ENCODE data around the gene SYMPK.

Gene SYMPK

DNA sequence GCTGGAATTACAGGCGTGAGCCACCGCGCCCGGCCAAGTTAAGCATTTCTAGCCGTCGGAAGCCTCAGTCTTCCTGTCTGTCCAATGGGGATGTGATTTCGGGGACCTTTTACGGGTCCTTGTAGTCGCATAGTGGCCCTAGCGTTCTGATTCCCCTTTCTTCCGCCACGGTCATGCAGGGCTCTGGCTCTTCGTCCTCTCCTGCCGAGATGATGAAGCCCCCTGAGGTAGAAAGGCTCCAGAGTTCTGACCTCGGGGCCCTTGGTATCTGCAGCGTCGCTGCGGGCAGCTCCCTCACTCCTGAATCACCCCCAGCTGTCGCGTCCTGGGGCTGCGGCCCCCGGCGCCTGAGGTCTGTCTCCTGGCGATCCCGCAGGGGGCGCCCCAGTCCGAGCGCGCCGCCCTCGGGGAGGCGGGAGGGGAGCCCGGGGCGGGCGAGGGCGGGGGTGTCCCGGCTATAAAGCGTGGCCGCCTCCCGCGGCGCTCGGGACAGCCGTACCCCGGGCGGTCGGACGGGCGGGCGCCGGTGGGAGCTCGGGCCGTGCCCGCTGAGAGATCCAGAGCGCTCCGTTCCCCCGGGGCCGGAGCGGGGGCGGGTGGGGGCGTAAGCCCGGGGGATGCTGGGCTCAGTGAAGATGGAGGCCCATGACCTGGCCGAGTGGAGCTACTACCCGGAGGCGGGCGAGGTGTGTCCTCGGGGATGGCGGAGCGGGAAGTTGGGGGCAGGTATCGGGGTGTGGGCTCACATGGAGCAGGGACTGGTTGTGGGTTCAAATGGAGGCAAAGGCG is 1.1 kb upstream of the SYMPK start, which contains the start of gene FOXA3 (continued):
- TF ChIP-seq, protein P1, sequence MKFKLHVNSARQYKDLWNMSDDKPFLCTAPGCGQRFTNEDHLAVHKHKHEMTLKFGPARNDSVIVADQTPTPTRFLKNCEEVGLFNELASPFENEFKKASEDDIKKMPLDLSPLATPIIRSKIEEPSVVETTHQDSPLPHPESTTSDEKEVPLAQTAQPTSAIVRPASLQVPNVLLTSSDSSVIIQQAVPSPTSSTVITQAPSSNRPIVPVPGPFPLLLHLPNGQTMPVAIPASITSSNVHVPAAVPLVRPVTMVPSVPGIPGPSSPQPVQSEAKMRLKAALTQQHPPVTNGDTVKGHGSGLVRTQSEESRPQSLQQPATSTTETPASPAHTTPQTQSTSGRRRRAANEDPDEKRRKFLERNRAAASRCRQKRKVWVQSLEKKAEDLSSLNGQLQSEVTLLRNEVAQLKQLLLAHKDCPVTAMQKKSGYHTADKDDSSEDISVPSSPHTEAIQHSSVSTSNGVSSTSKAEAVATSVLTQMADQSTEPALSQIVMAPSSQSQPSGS (tag by site-specific recombination; IDR thresholded peaks at IDR 0.05; ENCODE audit: low read depth): no peak
- TF ChIP-seq ZNF16 (tag by site-specific recombination; IDR thresholded peaks at IDR 0.05; ENCODE audit: low read depth) (0 out of 2 replicates have a peak, but pooled peaks have one; percentile 43), ZNF530 (tag by site-specific recombination; IDR thresholded peaks at IDR 0.05; ENCODE audit: low read depth) (no peak), ZIC2 (tag by site-specific recombination; IDR thresholded peaks at IDR 0.05) (peak; percentile 89), ZBTB21 (tag by site-specific recombination; IDR thresholded peaks at IDR 0.05) (no peak), ZNF138 (tag by site-specific recombination; IDR thresholded peaks at IDR 0.05; ENCODE audit: borderline replicate concordance) (no peak), ZNF426 (tag by site-specific recombination; IDR thresholded peaks at IDR 0.05) (no peak), ZNF548 (tag by site-specific recombination; IDR thresholded peaks at IDR 0.05) (no peak), ZNF596 (tag by site-specific recombination; IDR thresholded peaks at IDR 0.05) (no peak), HOXA7 (CRISPR knock-in tag; IDR thresholded peaks at IDR 0.05; ENCODE audit: borderline replicate concordance) (no peak), SP7 (tag by site-specific recombination; IDR thresholded peaks at IDR 0.05) (no peak), ZNF350 (tag by site-specific recombination; IDR thresholded peaks at IDR 0.05) (no peak), ZNF302 (tag by site-specific recombination; IDR thresholded peaks at IDR 0.05; ENCODE audit: low read depth) (no peak), ZNF248 (tag by site-specific recombination; IDR thresholded peaks at IDR 0.05) (no peak), ZNF843 (tag by site-specific recombination; IDR thresholded peaks at IDR 0.05) (no peak), ZNF777 (tag by site-specific recombination; IDR thresholded peaks at IDR 0.05; ENCODE audit: borderline replicate concordance) (no peak; the same call in 1 of the 2 replicates), GLIS1 (tag by site-specific recombination; IDR thresholded peaks at IDR 0.05) (peak; percentile 84; the same call in 1 of the 2 replicates), ZNF768 (tag by site-specific recombination; IDR thresholded peaks at IDR 0.05) (no peak), ZNF473 (tag by site-specific recombination; IDR thresholded peaks at IDR 0.05) (no peak), ZBTB8A (tag by site-specific recombination; IDR thresholded peaks at IDR 0.05) (no peak), ZNF610 (tag by site-specific recombination; IDR thresholded peaks at IDR 0.05; ENCODE audit: borderline replicate concordance) (no peak), ZNF221 (tag by site-specific recombination; IDR thresholded peaks at IDR 0.05; ENCODE audit: borderline replicate concordance) (no peak), ZNF366 (tag by site-specific recombination; conservative IDR thresholded peaks at IDR 0.05) (no peak), ZNF747 (tag by site-specific recombination; IDR thresholded peaks at IDR 0.05) (no peak), ZNF354C (tag by site-specific recombination; IDR thresholded peaks at IDR 0.05; ENCODE audit: borderline replicate concordance, low read depth) (no peak)
- TF ChIP-seq, protein P2, sequence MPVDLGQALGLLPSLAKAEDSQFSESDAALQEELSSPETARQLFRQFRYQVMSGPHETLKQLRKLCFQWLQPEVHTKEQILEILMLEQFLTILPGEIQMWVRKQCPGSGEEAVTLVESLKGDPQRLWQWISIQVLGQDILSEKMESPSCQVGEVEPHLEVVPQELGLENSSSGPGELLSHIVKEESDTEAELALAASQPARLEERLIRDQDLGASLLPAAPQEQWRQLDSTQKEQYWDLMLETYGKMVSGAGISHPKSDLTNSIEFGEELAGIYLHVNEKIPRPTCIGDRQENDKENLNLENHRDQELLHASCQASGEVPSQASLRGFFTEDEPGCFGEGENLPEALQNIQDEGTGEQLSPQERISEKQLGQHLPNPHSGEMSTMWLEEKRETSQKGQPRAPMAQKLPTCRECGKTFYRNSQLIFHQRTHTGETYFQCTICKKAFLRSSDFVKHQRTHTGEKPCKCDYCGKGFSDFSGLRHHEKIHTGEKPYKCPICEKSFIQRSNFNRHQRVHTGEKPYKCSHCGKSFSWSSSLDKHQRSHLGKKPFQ (tag by site-specific recombination; IDR thresholded peaks at IDR 0.05): no peak
- TF ChIP-seq, protein P3, sequence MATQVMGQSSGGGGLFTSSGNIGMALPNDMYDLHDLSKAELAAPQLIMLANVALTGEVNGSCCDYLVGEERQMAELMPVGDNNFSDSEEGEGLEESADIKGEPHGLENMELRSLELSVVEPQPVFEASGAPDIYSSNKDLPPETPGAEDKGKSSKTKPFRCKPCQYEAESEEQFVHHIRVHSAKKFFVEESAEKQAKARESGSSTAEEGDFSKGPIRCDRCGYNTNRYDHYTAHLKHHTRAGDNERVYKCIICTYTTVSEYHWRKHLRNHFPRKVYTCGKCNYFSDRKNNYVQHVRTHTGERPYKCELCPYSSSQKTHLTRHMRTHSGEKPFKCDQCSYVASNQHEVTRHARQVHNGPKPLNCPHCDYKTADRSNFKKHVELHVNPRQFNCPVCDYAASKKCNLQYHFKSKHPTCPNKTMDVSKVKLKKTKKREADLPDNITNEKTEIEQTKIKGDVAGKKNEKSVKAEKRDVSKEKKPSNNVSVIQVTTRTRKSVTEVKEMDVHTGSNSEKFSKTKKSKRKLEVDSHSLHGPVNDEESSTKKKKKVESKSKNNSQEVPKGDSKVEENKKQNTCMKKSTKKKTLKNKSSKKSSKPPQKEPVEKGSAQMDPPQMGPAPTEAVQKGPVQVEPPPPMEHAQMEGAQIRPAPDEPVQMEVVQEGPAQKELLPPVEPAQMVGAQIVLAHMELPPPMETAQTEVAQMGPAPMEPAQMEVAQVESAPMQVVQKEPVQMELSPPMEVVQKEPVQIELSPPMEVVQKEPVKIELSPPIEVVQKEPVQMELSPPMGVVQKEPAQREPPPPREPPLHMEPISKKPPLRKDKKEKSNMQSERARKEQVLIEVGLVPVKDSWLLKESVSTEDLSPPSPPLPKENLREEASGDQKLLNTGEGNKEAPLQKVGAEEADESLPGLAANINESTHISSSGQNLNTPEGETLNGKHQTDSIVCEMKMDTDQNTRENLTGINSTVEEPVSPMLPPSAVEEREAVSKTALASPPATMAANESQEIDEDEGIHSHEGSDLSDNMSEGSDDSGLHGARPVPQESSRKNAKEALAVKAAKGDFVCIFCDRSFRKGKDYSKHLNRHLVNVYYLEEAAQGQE (tag by site-specific recombination; IDR thresholded peaks at IDR 0.05): no peak
- TF ChIP-seq, protein P4, sequence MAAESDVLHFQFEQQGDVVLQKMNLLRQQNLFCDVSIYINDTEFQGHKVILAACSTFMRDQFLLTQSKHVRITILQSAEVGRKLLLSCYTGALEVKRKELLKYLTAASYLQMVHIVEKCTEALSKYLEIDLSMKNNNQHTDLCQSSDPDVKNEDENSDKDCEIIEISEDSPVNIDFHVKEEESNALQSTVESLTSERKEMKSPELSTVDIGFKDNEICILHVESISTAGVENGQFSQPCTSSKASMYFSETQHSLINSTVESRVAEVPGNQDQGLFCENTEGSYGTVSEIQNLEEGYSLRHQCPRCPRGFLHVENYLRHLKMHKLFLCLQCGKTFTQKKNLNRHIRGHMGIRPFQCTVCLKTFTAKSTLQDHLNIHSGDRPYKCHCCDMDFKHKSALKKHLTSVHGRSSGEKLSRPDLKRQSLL (tag by site-specific recombination; IDR thresholded peaks at IDR 0.05): no peak
- TF ChIP-seq, protein P5, sequence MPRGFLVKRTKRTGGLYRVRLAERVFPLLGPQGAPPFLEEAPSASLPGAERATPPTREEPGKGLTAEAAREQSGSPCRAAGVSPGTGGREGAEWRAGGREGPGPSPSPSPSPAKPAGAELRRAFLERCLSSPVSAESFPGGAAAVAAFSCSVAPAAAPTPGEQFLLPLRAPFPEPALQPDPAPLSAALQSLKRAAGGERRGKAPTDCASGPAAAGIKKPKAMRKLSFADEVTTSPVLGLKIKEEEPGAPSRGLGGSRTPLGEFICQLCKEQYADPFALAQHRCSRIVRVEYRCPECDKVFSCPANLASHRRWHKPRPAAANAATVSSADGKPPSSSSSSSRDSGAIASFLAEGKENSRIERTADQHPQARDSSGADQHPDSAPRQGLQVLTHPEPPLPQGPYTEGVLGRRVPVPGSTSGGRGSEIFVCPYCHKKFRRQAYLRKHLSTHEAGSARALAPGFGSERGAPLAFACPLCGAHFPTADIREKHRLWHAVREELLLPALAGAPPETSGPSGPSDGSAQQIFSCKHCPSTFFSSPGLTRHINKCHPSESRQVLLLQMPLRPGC (tag by site-specific recombination; IDR thresholded peaks at IDR 0.05): no peak

Measured in HEK293 (cell line).